Fibroblast of lung (primary cell): ENCODE results near the gene BRD1.

ENCODE experiments used
- CTCF ChIP-seq, 2 donors: IDR thresholded peaks in 1 of 2; conservative IDR thresholded peaks in 1 of 2; 1 replicate in 1 of 2; 2 replicates in 1 of 2; pipeline ENCODE4 v1.5.1; 2011 to 2012; ENCODE audit warnings: low read length in 2 of 2, control low read depth in 1 of 2, inconsistent platforms in 1 of 2, low read depth in 1 of 2, mild to moderate bottlenecking in 1 of 2
- EZH2 ChIP-seq: IDR thresholded peaks from 2 replicates; pipeline ENCODE4 v1.5.1; 2012; ENCODE audit warnings: low read length, control low read depth, mild to moderate bottlenecking; ENCODE audit errors: missing control alignments

GRCh38 chr22:49775867-49776511 lies 51.7 kb downstream of the BRD1 start:
- TF ChIP-seq CTCF (conservative IDR thresholded peaks at IDR 0.05 in 1 of 2, IDR thresholded peaks at IDR 0.05 in 1 of 2; ENCODE audit: low read depth in 1 of 2, low read length in 2 of 2), result no peak
- no peak for TF ChIP-seq EZH2
